Kidney (tissue), 14 donors: ENCODE measurements around the gene TMEM50B. TPM values are rescaled to one million over a fixed set of nuclear protein-coding genes. Genes with fewer than 3 reads are reported as not detected.
A peak's percentile ranks its signal among the peaks of the same experiment; 100 is the strongest.

Experiments used
- DNase-seq, 5 donors: peaks; one replicate each; pipeline ENCODE4 v3.0.0-alpha.2; 2013 to 2020
- FAIRE-seq: peaks from 2 replicates; lab custom pipeline; 2012; peaks lifted over from hg19 to GRCh38; lab: Jason Lieb, UNC
- H3K27ac ChIP-seq, 2 donors: one replicate each; pipeline ENCODE4 v1.7.0; 2013; ENCODE audit warnings: low read depth in 2 of 2, low read length in 2 of 2, inconsistent platforms in 1 of 2
- H3K27me3 ChIP-seq: one replicate; pipeline ENCODE4 v1.7.1; 2013; ENCODE audit warnings: low read length, inconsistent platforms; ENCODE audit not compliant: control insufficient read depth, insufficient read depth
- H3K36me3 ChIP-seq, 3 donors: one replicate each; pipeline versions ENCODE4 v1.7.0 to v1.7.1; 2013; ENCODE audit warnings: low read length in 3 of 3, control low read depth in 1 of 3, inconsistent platforms in 1 of 3; ENCODE audit not compliant: insufficient read depth in 3 of 3, control insufficient read depth in 2 of 3
- H3K4me1 ChIP-seq, 3 donors: one replicate each; pipeline versions ENCODE4 v1.7.0 to v1.7.1; 2013; ENCODE audit warnings: low read length in 3 of 3, inconsistent platforms in 1 of 3, low read depth in 1 of 3; ENCODE audit not compliant: control insufficient read depth in 2 of 3, insufficient read depth in 2 of 3
- H3K4me3 ChIP-seq, 3 donors: one replicate each; pipeline versions ENCODE4 v1.7.0 to v1.8.1; 2013; ENCODE audit warnings: low read length in 3 of 3, control low read depth in 1 of 3, inconsistent platforms in 1 of 3
- H3K9ac ChIP-seq, 3 donors: one replicate each; pipeline versions ENCODE4 v1.7.0 to v1.7.1; 2013; ENCODE audit warnings: low read length in 3 of 3, control low read depth in 1 of 3, inconsistent platforms in 1 of 3
- H3K9me3 ChIP-seq, 3 donors: one replicate each; pipeline versions ENCODE4 v1.7.0 to v1.7.1; 2013; ENCODE audit warnings: low read length in 3 of 3, control low read depth in 1 of 3, inconsistent platforms in 1 of 3; ENCODE audit not compliant: control insufficient read depth in 2 of 3, insufficient read depth in 1 of 3
- intact Hi-C: fragments of 100-400 bp; cut with DNase I; formaldehyde crosslinking; loops from one replicate; pipeline ENCODE4 v1.11.1; 2022
- polyA plus RNA-seq: library from polyadenylated mRNA; stranded (reverse); fragments of 350-450 nt; fragmentation: Illumina TruSeq; extraction: RNeasy Lipid Tissue Mini Kit (QIAGEN cat#74804); gene quantifications from one replicate; pipeline ENCODE4 v1.2.3, GENCODE V29; 2014; ENCODE audit warnings: low read depth, low replicate concordance; ENCODE audit not compliant: insufficient read depth
- total RNA-seq: library from RNA; stranded (reverse); fragmentation: NEBNext Ultra II Directional; extraction: Animal tissue kit (Norgen Biotek cat#: 25700); gene quantifications from one replicate; pipeline ENCODE4 v1.2.1, GENCODE V29; 2021
- TF ChIP-seq, protein P1 (sequence below): IDR thresholded peaks from 3 replicates; pipeline ENCODE4 v1.5.1; 2012; ENCODE audit warnings: mild to moderate bottlenecking, moderate library complexity, borderline replicate concordance; ENCODE audit not compliant: insufficient read depth; ENCODE audit errors: extremely low read depth
- donor health status: control.
- donor health status: control.
- donor health status: control.
- donor health status: control.
- donor health status: control.
- donor health status: DM: yes; HTN: yes; CAD: no.
- donor health status: Normal renal cell carcinoma (clear cell type).

TMEM50B gene
- total and polyA plus RNA-seq, 2 donors from 2014 or later, result 63.7 to 87.6 TPM

DNA sequence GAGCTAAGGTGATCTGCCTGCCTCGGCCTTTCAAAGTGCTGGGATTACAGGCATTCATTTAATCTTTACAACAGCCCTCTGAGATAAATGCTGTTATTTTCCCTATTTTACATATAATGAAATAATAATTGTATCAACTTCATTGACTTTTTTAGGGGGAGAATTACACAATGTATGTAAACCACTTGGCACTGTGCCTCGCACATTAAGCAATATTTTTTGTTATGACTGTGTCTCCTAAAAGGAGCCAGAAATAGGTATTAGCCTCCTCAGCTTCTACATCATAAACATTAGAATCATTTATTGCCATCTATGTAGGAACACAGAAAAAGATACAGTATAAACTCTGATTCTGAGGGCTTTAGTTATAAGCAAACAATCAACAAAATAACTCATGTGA, 12.8 kb upstream of the TMEM50B start:
- peaks cover 0 to 3% (median 0%) of the 10 kb centered on the region in 3 donors for H3K4me1 ChIP-seq
- no peak overlapping the region for H3K4me3 ChIP-seq
- no peak for FAIRE-seq
- TF ChIP-seq, protein P1, sequence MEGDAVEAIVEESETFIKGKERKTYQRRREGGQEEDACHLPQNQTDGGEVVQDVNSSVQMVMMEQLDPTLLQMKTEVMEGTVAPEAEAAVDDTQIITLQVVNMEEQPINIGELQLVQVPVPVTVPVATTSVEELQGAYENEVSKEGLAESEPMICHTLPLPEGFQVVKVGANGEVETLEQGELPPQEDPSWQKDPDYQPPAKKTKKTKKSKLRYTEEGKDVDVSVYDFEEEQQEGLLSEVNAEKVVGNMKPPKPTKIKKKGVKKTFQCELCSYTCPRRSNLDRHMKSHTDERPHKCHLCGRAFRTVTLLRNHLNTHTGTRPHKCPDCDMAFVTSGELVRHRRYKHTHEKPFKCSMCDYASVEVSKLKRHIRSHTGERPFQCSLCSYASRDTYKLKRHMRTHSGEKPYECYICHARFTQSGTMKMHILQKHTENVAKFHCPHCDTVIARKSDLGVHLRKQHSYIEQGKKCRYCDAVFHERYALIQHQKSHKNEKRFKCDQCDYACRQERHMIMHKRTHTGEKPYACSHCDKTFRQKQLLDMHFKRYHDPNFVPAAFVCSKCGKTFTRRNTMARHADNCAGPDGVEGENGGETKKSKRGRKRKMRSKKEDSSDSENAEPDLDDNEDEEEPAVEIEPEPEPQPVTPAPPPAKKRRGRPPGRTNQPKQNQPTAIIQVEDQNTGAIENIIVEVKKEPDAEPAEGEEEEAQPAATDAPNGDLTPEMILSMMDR, result no peak
- H3K27ac ChIP-seq, result no peak overlapping the region
- no peaks in the 10 kb centered on the region for H3K27me3 ChIP-seq
- no peak overlapping the region for H3K9ac ChIP-seq
- DNase-seq, result no peak
- H3K36me3 ChIP-seq, result no peaks in the 10 kb centered on the region
- intact Hi-C loops, result no loop called here
- no peaks in the 10 kb centered on the region for H3K9me3 ChIP-seq

DNA sequence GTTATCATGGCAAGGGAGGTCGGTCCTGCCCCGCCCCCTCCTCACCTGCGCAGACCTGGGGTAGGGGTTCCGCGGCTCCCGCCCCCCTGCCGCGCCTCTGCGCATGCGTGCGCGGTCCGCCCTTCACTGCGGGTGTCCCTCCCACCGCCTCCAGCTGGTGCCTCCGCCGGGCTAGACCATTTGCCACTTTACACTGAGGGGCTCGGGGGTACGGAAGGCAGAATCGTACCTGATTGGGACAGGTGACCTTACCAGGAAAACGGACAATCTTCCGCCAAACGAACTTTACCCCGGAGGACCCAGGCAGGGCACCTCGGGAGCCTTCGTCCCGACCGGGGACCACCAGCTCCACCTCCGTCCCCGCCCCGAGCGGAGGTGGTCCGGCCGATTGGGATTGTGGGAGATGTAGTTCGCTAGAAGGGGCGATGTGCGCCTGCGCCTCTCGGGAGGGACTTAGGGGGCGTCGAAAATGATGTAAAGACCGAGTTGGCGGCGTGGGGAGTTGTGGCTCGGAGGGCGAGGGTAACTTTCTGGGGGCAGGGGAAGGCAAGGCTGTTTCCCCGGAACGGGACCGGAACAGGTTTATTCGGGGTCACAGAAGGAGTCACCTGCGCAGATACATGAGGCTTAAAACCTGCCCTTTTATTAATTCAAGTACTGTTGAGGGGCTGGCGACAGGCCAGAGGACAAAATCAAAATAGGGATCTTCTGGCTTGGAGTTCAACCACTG, 11.8 kb upstream of the TMEM50B start, which contains the start of gene DNAJC28:
Gene DNAJC28 (minus strand): TSS at position 344 of the 730 bp plus-strand sequence. CDS start 2,323 bp downstream, outside the sequence.
- peak within 1 kb of the TSS; percentile 52 to 78 for H3K27ac ChIP-seq
- no peaks in the 10 kb centered on the region for H3K9me3 ChIP-seq
- FAIRE-seq (no peak), DNase-seq (peak; percentile 96 to 98 (median 96))
- H3K4me3 ChIP-seq, result peak within 1 kb of the TSS; percentile 81 to 97 (median 88)
- H3K27me3 ChIP-seq, result no peaks in the 10 kb centered on the region
- H3K4me1 ChIP-seq, result peaks cover 0 to 3% (median 0%) of the 10 kb centered on the region in 3 donors
- TF ChIP-seq, protein P1, result no peak
- H3K36me3 ChIP-seq, result no peaks in the 10 kb centered on the region
- intact Hi-C loops, result no loop called here
- H3K9ac ChIP-seq, result peak within 1 kb of the TSS; percentile 41 to 93 (median 70)

DNA sequence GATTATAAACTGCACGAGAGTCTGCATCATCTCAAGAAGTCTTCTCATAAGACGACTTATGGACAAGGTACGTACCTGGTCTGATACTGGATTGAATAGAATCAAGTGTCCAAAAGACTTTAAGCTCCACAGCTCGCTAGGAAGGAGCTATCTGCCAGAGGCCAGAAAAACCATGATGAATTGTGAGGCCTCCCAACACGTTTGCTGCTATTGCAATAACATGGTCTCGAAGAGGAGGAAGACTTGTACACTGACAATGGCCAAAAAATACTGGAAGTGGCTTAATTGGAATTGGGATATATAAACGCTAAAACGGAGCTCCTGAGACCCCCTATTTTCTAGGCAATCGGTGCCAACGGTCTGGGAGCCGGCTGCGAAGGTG, 11.2 kb upstream of the TMEM50B start:
- H3K9ac ChIP-seq, result peak overlapping the region; percentile 38 to 93 (median 70)
- peak overlapping the region; percentile 81 to 97 (median 88) for H3K4me3 ChIP-seq
- peak overlapping the region in 1 of 2 donors; percentile 78 for H3K27ac ChIP-seq
- no peak for DNase-seq
- TF ChIP-seq, protein P1, result no peak
- no peak for FAIRE-seq
- no peaks in the 10 kb centered on the region for H3K27me3 ChIP-seq
- intact Hi-C loops, result no loop called here
- H3K36me3 ChIP-seq, result no peaks in the 10 kb centered on the region
- H3K4me1 ChIP-seq, result peaks cover 0 to 3% (median 0%) of the 10 kb centered on the region in 3 donors
- no peaks in the 10 kb centered on the region for H3K9me3 ChIP-seq
